Endothelial cell of umbilical vein (primary cell): ENCODE data around the gene ATOSA. TPM values are rescaled to one million over a fixed set of nuclear protein-coding genes. Genes with fewer than 3 reads are reported as not detected.

Source experiments
- BruUV-seq: library from RNA; stranded (reverse); fragments of 400-500 nt; replicated peaks from 2 replicates; lab custom pipeline; 2021; lab: Mats Ljungman, UMichigan
- CTCF ChIA-PET: fragments of 300-600, 350-600 bp; sonication (Branson Sonifier 250); formaldehyde crosslinking; loops from one replicate; lab custom pipeline; 2021; ENCODE audit warnings: antibody characterized with exemption, inconsistent platforms; lab: Charles Lee
- POLR2A ChIA-PET: fragments of 300-600, 350-600 bp; sonication (Branson Sonifier 250); formaldehyde crosslinking; loops from one replicate; lab custom pipeline; 2021; ENCODE audit warnings: antibody characterized with exemption, inconsistent platforms; lab: Charles Lee
- DNase-seq: peaks from one replicate; pipeline ENCODE4 v3.0.0-alpha.2; 2011; ENCODE audit warnings: low read depth, low spot score
- FAIRE-seq: peaks from 2 replicates; lab custom pipeline; 2011; peaks lifted over from hg19 to GRCh38; lab: Jason Lieb, UNC
- H2AFZ ChIP-seq: 2 replicates; pipeline ENCODE4 v1.6.0; 2012; ENCODE audit warnings: low read depth, low read length, control low read depth, inconsistent platforms
- H3K27ac ChIP-seq: 2 replicates; pipeline ENCODE4 v1.5.1; 2011; ENCODE audit warnings: low read depth, mild to moderate bottlenecking, control low read depth, low read length, moderate library complexity; ENCODE audit not compliant: insufficient read depth
- H3K27me3 ChIP-seq, 2 experiments: 2 replicates each; pipeline versions ENCODE4 v1.6.0 to v1.6.1; 2011; ENCODE audit warnings: low read length in 2 of 2, mixed read lengths in 1 of 2; ENCODE audit not compliant: control insufficient read depth in 2 of 2, insufficient read depth in 2 of 2
- H3K36me3 ChIP-seq, 2 experiments: 2 replicates in 1 of 2; 3 replicates in 1 of 2; pipeline ENCODE4 v1.5.1; 2011; ENCODE audit warnings: low read length in 2 of 2, mild to moderate bottlenecking in 1 of 2, moderate library complexity in 1 of 2; ENCODE audit not compliant: control insufficient read depth in 2 of 2, insufficient read depth in 2 of 2; ENCODE audit errors: extremely low read depth in 1 of 2
- H3K4me1 ChIP-seq: 3 replicates; pipeline ENCODE4 v1.5.1; 2011; ENCODE audit warnings: mild to moderate bottlenecking, low read length; ENCODE audit not compliant: control insufficient read depth, insufficient read depth; ENCODE audit errors: extremely low read depth
- H3K4me2 ChIP-seq: 2 replicates; pipeline ENCODE4 v1.6.1; 2011; ENCODE audit warnings: low read length, control low read depth, mixed read lengths; ENCODE audit not compliant: insufficient read depth
- H3K4me3 ChIP-seq, 3 experiments: fragments of 200-600 bp in 1 of 3; sonication (generic), shearing (Covaris generic) in 1 of 3; replicated peaks in 1 of 3; 2 replicates each; pipeline ENCODE4 v1.5.1; 2011 to 2016; ENCODE audit warnings: control low read depth in 3 of 3, low read length in 3 of 3, mild to moderate bottlenecking in 2 of 3, inconsistent platforms in 1 of 3, low read depth in 1 of 3, moderate library complexity in 1 of 3; ENCODE audit not compliant: insufficient read depth in 1 of 3
- H3K79me2 ChIP-seq: 2 replicates; pipeline ENCODE4 v1.6.0; 2012; ENCODE audit warnings: low read length, inconsistent platforms; ENCODE audit not compliant: control insufficient read depth, insufficient read depth
- H3K9ac ChIP-seq: replicated peaks from 2 replicates; pipeline ENCODE3; 2011; ENCODE audit warnings: low read length, control low read depth; ENCODE audit not compliant: insufficient read depth; ENCODE audit errors: extremely low read depth
- H3K9me1 ChIP-seq: replicated peaks from 3 replicates; pipeline ENCODE4 v1.6.0; 2011; ENCODE audit warnings: mild to moderate bottlenecking, low read length; ENCODE audit not compliant: control insufficient read depth, insufficient read depth; ENCODE audit errors: extremely low read depth
- H3K9me3 ChIP-seq: replicated peaks from 2 replicates; pipeline ENCODE4 v1.5.1; 2012; ENCODE audit warnings: low read length, inconsistent platforms; ENCODE audit not compliant: control insufficient read depth, insufficient read depth
- H4K20me1 ChIP-seq: replicated peaks from 2 replicates; pipeline ENCODE3; 2011; ENCODE audit warnings: mild to moderate bottlenecking, low read length; ENCODE audit not compliant: control insufficient read depth, insufficient read depth; ENCODE audit errors: extremely low read depth
- EZH2 ChIP-seq: IDR thresholded peaks from 2 replicates; pipeline ENCODE4 v1.6.1; 2012; ENCODE audit warnings: borderline replicate concordance, low read depth, mild to moderate bottlenecking, moderate library complexity, low read length, inconsistent platforms; ENCODE audit not compliant: severe bottlenecking
- FOS ChIP-seq: IDR thresholded peaks from 2 replicates; pipeline ENCODE4 v1.6.1; 2011; ENCODE audit warnings: mild to moderate bottlenecking, low read length, moderate library complexity, borderline replicate concordance; ENCODE audit not compliant: insufficient read depth
- GATA2 ChIP-seq: IDR thresholded peaks from 2 replicates; pipeline ENCODE4 v1.7.0; 2011; ENCODE audit warnings: low read depth, mild to moderate bottlenecking, moderate library complexity, mixed read lengths, low read length; ENCODE audit not compliant: insufficient read length, insufficient read depth
- MYC ChIP-seq: IDR thresholded peaks from one replicate; pipeline ENCODE4 v1.6.1; 2011; ENCODE audit warnings: mild to moderate bottlenecking, low read depth, low read length
- POLR2A ChIP-seq: IDR thresholded peaks from 2 replicates; pipeline ENCODE4 v1.6.1; 2012; ENCODE audit warnings: low read depth, mild to moderate bottlenecking, control low read depth, low read length
- POLR2AphosphoS5 ChIP-seq: IDR thresholded peaks from 2 replicates; pipeline ENCODE4 v1.6.1; 2012; ENCODE audit warnings: low read depth, mild to moderate bottlenecking, control low read depth, low read length, moderate library complexity; ENCODE audit not compliant: insufficient read depth
- dilution Hi-C: fragments of 300-500 bp; cut with MboI; formaldehyde crosslinking; loops from one replicate; pipeline ENCODE4 v1.15.0; 2019; ENCODE audit warnings: low sequenced_read_pairs; ENCODE audit not compliant: extremely low pct_ligation_motif_present
- intact Hi-C: fragments of 100-400 bp; cut with micrococcal nuclease; formaldehyde crosslinking; loops from one replicate; pipeline ENCODE4 v1.10.0; 2022
- polyA plus RNA-seq, 4 experiments: library from polyadenylated mRNA; depleted of rRNA in 3 of 4; stranded (reverse) in 3 of 4; unstranded in 1 of 4; fragments of >200 nt; gene quantifications; 2 replicates each; pipeline versions ENCODE4 v1.2.1 to v1.2.3, GENCODE V29; 2011 to 2012; ENCODE audit warnings: missing spikeins in 1 of 4
- total RNA-seq: library from RNA; stranded (reverse); gene quantifications from 2 replicates; pipeline ENCODE4 v1.2.3, GENCODE V29; 2021
- TF ChIP-seq, protein P1 (sequence below): IDR thresholded peaks from 2 replicates; pipeline ENCODE4 v1.6.1; 2011; ENCODE audit not compliant: insufficient read depth, insufficient read length
- TF ChIP-seq, protein P2 (sequence below), 2 donors: IDR thresholded peaks; 1 replicate in 1 of 2; 2 replicates in 1 of 2; pipeline ENCODE4 v1.5.1; 2011; ENCODE audit warnings: low read length in 2 of 2, mild to moderate bottlenecking in 2 of 2, moderate library complexity in 2 of 2, control low read depth in 1 of 2, inconsistent platforms in 1 of 2, low read depth in 1 of 2; ENCODE audit not compliant: insufficient read depth in 1 of 2; ENCODE audit errors: extremely low read depth in 1 of 2

Gene ATOSA
- total and polyA plus RNA-seq, 2 donors (not counting 3 experiments of a cell fraction or from before 2014, with no cell fraction given) = 19.4 to 41.1 TPM

DNA sequence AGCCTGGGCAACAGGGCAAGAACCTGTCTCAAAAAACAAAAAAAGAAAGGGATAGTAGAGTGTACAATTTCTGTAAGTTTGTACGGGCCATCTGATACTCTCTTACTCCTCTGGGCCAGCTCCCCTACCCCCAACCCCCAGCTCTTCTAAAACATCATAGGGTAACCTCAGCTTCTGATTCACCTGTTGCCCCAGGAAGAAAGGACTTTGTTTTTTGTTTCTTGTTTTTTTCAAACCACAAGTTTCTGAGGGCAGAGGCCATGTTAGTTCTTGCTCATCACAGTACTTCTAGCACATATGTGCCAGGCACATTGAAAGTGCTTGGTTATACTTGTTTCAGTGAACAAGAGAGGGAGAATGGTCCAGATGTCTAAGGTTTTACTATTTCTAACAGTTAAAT is 20.2 kb downstream of the ATOSA start:
- dilution Hi-C loops (no loop called here), intact Hi-C loops (no loop called here)
- no peak for FAIRE-seq

More for the DNA sequence above, 20.2 kb downstream of the ATOSA start:
- Histone ChIP-seq H3K36me3 (peaks cover 4% of the 10 kb centered on the region in 2 experiments), H3K4me2 (no peak overlapping the region), H3K9ac (no peak overlapping the region), H4K20me1 (no peaks in the 10 kb centered on the region), H3K4me1 (no peaks in the 10 kb centered on the region), H3K9me3 (no peaks in the 10 kb centered on the region), H3K4me3 (no peak overlapping the region), H3K27ac (no peak overlapping the region), H3K27me3 (no peaks in the 10 kb centered on the region), H3K9me1 (no peaks in the 10 kb centered on the region), H3K79me2 (no peaks in the 10 kb centered on the region), H2AFZ (no peak overlapping the region)
- ChIA-PET POLR2A (interaction anchor here (0.6 kb wide), 1 partner anchor 20 kb away, joined by 3 read pairs; no protein-coding TSS in a partner anchor), CTCF (no interaction called here)
- no peak for DNase-seq
- BruUV-seq = no TSS peak
- TF ChIP-seq GATA2 (no peak), MYC (no peak), POLR2AphosphoS5 (no peak), EZH2 (no peak), POLR2A (no peak), FOS (no peak)
- TF ChIP-seq, protein P1, sequence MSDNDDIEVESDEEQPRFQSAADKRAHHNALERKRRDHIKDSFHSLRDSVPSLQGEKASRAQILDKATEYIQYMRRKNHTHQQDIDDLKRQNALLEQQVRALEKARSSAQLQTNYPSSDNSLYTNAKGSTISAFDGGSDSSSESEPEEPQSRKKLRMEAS = no peak
- TF ChIP-seq, protein P2, sequence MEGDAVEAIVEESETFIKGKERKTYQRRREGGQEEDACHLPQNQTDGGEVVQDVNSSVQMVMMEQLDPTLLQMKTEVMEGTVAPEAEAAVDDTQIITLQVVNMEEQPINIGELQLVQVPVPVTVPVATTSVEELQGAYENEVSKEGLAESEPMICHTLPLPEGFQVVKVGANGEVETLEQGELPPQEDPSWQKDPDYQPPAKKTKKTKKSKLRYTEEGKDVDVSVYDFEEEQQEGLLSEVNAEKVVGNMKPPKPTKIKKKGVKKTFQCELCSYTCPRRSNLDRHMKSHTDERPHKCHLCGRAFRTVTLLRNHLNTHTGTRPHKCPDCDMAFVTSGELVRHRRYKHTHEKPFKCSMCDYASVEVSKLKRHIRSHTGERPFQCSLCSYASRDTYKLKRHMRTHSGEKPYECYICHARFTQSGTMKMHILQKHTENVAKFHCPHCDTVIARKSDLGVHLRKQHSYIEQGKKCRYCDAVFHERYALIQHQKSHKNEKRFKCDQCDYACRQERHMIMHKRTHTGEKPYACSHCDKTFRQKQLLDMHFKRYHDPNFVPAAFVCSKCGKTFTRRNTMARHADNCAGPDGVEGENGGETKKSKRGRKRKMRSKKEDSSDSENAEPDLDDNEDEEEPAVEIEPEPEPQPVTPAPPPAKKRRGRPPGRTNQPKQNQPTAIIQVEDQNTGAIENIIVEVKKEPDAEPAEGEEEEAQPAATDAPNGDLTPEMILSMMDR (IDR thresholded peaks at IDR 0.05; ENCODE audit: extremely low read depth in 1 of 2, insufficient read depth in 1 of 2, low read depth in 1 of 2, low read length in 2 of 2) = no peak
